HCT116 (cell line): ENCODE results near the gene GTF3C1. TPM values are rescaled to one million over a fixed set of nuclear protein-coding genes. Genes with fewer than 3 reads are reported as not detected.

ENCODE experiments used
- ATAC-seq: fragments of 200-7000 bp; cut with Tn5 transposase; 2 replicates; pipeline ENCODE4 v1.9.1; 2020; ENCODE audit warnings: mild to moderate bottlenecking, moderate library complexity
- BruUV-seq: library from RNA; stranded (reverse); fragments of 400-500 nt; replicated peaks from 2 replicates; lab custom pipeline; 2021; lab: Mats Ljungman, UMichigan
- CTCF ChIA-PET: fragments of 300-600 bp; sonication (Branson Sonifier 250); formaldehyde crosslinking; loops from one replicate; lab custom pipeline; 2021; ENCODE audit warnings: antibody characterized with exemption; lab: Charles Lee
- POLR2A ChIA-PET: fragments of 300-600, 350-600 bp; sonication (Branson Sonifier 250); formaldehyde crosslinking; loops from one replicate; lab custom pipeline; 2021; ENCODE audit warnings: antibody characterized with exemption; lab: Charles Lee
- RAD21 ChIA-PET, 2 experiments: fragments of 300-600 bp; sonication (Branson Sonifier 250); formaldehyde crosslinking; loops; one replicate each; lab custom pipeline; 2023; ENCODE audit warnings: low total read pairs in 2 of 2; ENCODE audit not compliant: uncharacterized antibody in 2 of 2, unreplicated experiment in 2 of 2, low non-redundant PET in 1 of 2; lab: Charles Lee
- DNase-seq: peaks from one replicate; pipeline ENCODE4 v3.0.0-alpha.2; 2010; ENCODE audit warnings: low read depth, low spot score
- H2AFZ ChIP-seq: fragments of 200-600 bp; shearing (Covaris generic), sonication (generic); 2 replicates; pipeline ENCODE4 v1.6.1; 2017; ENCODE audit warnings: low read depth, mixed run types, mixed read lengths, antibody characterized with exemption, low read length; ENCODE audit not compliant: poor library complexity, severe bottlenecking
- H3K27ac ChIP-seq: 2 replicates; pipeline ENCODE4 v1.5.1; 2012; ENCODE audit warnings: low read depth, low read length
- H3K27me3 ChIP-seq: fragments of 200-600 bp; sonication (generic); 2 replicates; pipeline ENCODE4 v1.6.1; 2016; ENCODE audit warnings: mixed run types, low read length, mixed read lengths; ENCODE audit not compliant: insufficient read depth
- H3K36me3 ChIP-seq, 2 experiments: fragments of 200-500 bp in 1 of 2; fragments of 200-600 bp in 1 of 2; sonication (Bioruptor generic) in 1 of 2; sonication (generic) in 1 of 2; 2 replicates each; pipeline versions ENCODE4 v1.5.1 to v1.6.1; 2014 to 2016; ENCODE audit warnings: low read length in 2 of 2, inconsistent platforms in 1 of 2, mixed read lengths in 1 of 2, mixed run types in 1 of 2; ENCODE audit not compliant: insufficient read depth in 2 of 2, control insufficient read depth in 1 of 2
- H3K4me1 ChIP-seq, 2 experiments: fragments of 200-600 bp in 1 of 2; sonication (generic) in 1 of 2; 2 replicates each; pipeline versions ENCODE4 v1.5.1 to v1.6.1; 2012 to 2017; ENCODE audit warnings: low read length in 2 of 2, inconsistent platforms in 1 of 2, mild to moderate bottlenecking in 1 of 2, mixed read lengths in 1 of 2, mixed run types in 1 of 2, moderate library complexity in 1 of 2; ENCODE audit not compliant: insufficient read depth in 2 of 2, control insufficient read depth in 1 of 2
- H3K4me2 ChIP-seq: fragments of 200-600 bp; sonication (generic); 2 replicates; pipeline ENCODE4 v1.6.1; 2017; ENCODE audit warnings: mixed run types, low read length, mixed read lengths
- H3K4me3 ChIP-seq, 2 experiments: fragments of 200-600 bp in 1 of 2; sonication (generic) in 1 of 2; replicated peaks in 1 of 2; 2 replicates each; pipeline ENCODE4 v1.5.1; 2011 to 2016; ENCODE audit warnings: low read length in 2 of 2, control low read depth in 1 of 2, low read depth in 1 of 2, mild to moderate bottlenecking in 1 of 2, mixed read lengths in 1 of 2, mixed run types in 1 of 2
- H3K79me2 ChIP-seq: fragments of 200-600 bp; sonication (generic); 2 replicates; pipeline ENCODE4 v1.6.1; 2017; ENCODE audit warnings: mild to moderate bottlenecking, mixed run types, low read length, moderate library complexity, mixed read lengths; ENCODE audit not compliant: insufficient read depth
- H3K9ac ChIP-seq: fragments of 200-600 bp; sonication (generic); 2 replicates; pipeline ENCODE4 v1.6.1; 2016; ENCODE audit warnings: low read length, mixed read lengths
- H3K9me2 ChIP-seq: fragments of 200-600 bp; sonication (generic), shearing (Covaris generic); 2 replicates; pipeline ENCODE4 v1.6.1; 2017; ENCODE audit warnings: mixed run types, mild to moderate bottlenecking, moderate library complexity; ENCODE audit not compliant: insufficient read depth
- H3K9me3 ChIP-seq, 2 experiments: fragments of 200-500 bp in 1 of 2; fragments of 200-600 bp in 1 of 2; sonication (Bioruptor generic) in 1 of 2; sonication (generic) in 1 of 2; 2 replicates each; pipeline ENCODE4 v1.6.1; 2014 to 2017; ENCODE audit warnings: low read length in 2 of 2, mixed read lengths in 2 of 2, inconsistent platforms in 1 of 2, low read depth in 1 of 2, mild to moderate bottlenecking in 1 of 2, mixed run types in 1 of 2, moderate library complexity in 1 of 2; ENCODE audit not compliant: control insufficient read depth in 1 of 2, insufficient read depth in 1 of 2
- H4K20me1 ChIP-seq: fragments of 200-600 bp; sonication (generic), shearing (Covaris generic); 2 replicates; pipeline ENCODE4 v1.6.1; 2017; ENCODE audit warnings: mixed run types, mild to moderate bottlenecking, moderate library complexity; ENCODE audit not compliant: insufficient read depth
- ATF3 ChIP-seq: IDR thresholded peaks from 2 replicates; pipeline ENCODE4 v1.6.1; 2012
- CTCF ChIP-seq, 3 experiments: fragments of 200-600 bp in 1 of 3; sonication (generic) in 1 of 3; IDR thresholded peaks in 2 of 3; conservative IDR thresholded peaks in 1 of 3; 2 replicates each; pipeline ENCODE4 v1.5.1; 2012 to 2017; ENCODE audit warnings: low read depth in 2 of 3, low read length in 2 of 3, antibody characterized with exemption in 1 of 3, borderline replicate concordance in 1 of 3, control low read depth in 1 of 3, mild to moderate bottlenecking in 1 of 3, mixed read lengths in 1 of 3, mixed run types in 1 of 3, moderate library complexity in 1 of 3; ENCODE audit not compliant: insufficient read depth in 1 of 3
- EZH2 ChIP-seq: fragments of 200-600 bp; sonication (generic); IDR thresholded peaks from 2 replicates; pipeline ENCODE4 v1.6.1; 2017; ENCODE audit warnings: antibody characterized with exemption, mixed run types
- EZH2phosphoT487 ChIP-seq: fragments of 200-600 bp; IDR thresholded peaks from 2 replicates; pipeline ENCODE4 v1.6.1; 2018; ENCODE audit warnings: antibody characterized with exemption, borderline replicate concordance
- JUND ChIP-seq: IDR thresholded peaks from 2 replicates; pipeline ENCODE4 v1.6.1; 2012
- POLR2A ChIP-seq: IDR thresholded peaks from 2 replicates; pipeline ENCODE4 v1.7.0; 2011; ENCODE audit warnings: borderline replicate concordance; ENCODE audit not compliant: insufficient read depth, insufficient read length; ENCODE audit errors: extremely low read depth
- RAD21 ChIP-seq: IDR thresholded peaks from 2 replicates; pipeline ENCODE4 v1.6.1; 2012; ENCODE audit warnings: low read depth, mild to moderate bottlenecking
- SIN3A ChIP-seq: IDR thresholded peaks from 2 replicates; pipeline ENCODE4 v1.6.1; 2012; ENCODE audit warnings: low read depth
- SRF ChIP-seq: IDR thresholded peaks from 2 replicates; pipeline ENCODE4 v1.6.1; 2012; ENCODE audit warnings: low read depth
- YY1 ChIP-seq: IDR thresholded peaks from 2 replicates; pipeline ENCODE4 v1.6.1; 2011; ENCODE audit warnings: low read length, low read depth, moderate library complexity, mild to moderate bottlenecking; ENCODE audit not compliant: insufficient replicate concordance; ENCODE audit errors: extremely low read depth
- ZBTB33 ChIP-seq: IDR thresholded peaks from 2 replicates; pipeline ENCODE4 v1.6.1; 2011; ENCODE audit warnings: mild to moderate bottlenecking, low read length, moderate library complexity; ENCODE audit not compliant: insufficient replicate concordance; ENCODE audit errors: extremely low read depth
- ZFX ChIP-seq: fragments of 450-650 bp; IDR thresholded peaks from 2 replicates; pipeline ENCODE4 v1.6.1; 2017
- ZNF274 ChIP-seq: fragments of 200-500 bp; sonication (Bioruptor generic); IDR thresholded peaks from 2 replicates; pipeline ENCODE4 v1.6.1; 2014; ENCODE audit warnings: mild to moderate bottlenecking, low read depth, low read length, inconsistent platforms
- intact Hi-C: fragments of 100-400 bp; cut with micrococcal nuclease; formaldehyde crosslinking; loops from 2 replicates; pipeline ENCODE4 v1.10.0; 2022
- total RNA-seq: library from RNA; stranded (reverse); gene quantifications from one replicate; pipeline ENCODE4 v1.2.1, GENCODE V29; 2021; ENCODE audit not compliant: unreplicated experiment

Gene GTF3C1
- total RNA-seq, 1 experiment from 2014 or later: 97.5 TPM

- Histone ChIP-seq H3K27me3 (no peaks in the 10 kb centered on the region), H3K9ac (no peak overlapping the region), H3K9me3 (no peaks in the 10 kb centered on the region), H3K36me3 (no peaks in the 10 kb centered on the region), H3K9me2 (no peaks in the 10 kb centered on the region), H2AFZ (no peak overlapping the region), H3K79me2 (no peaks in the 10 kb centered on the region), H4K20me1 (no peaks in the 10 kb centered on the region), H3K4me1 (peaks cover 0 to 10% of the 10 kb centered on the region in 2 experiments; a peak in 1 of 4 replicates), H3K27ac (no peak overlapping the region), H3K4me3 (no peak overlapping the region), H3K4me2 (no peak overlapping the region)
- ChIA-PET RAD21 (no interaction called here), POLR2A (no interaction called here), CTCF (no interaction called here)
- no peak for DNase-seq
- BruUV-seq: no TSS peak
- intact Hi-C loops: no loop called here
- TF ChIP-seq RAD21: no peak
- no peak for TF ChIP-seq ATF3
- TF ChIP-seq YY1: no peak
- no peak for ATAC-seq
Measured at GRCh38 chr16:27434141-27435051, 115.3 kb downstream of the GTF3C1 start.

GRCh38 chr16:27433636-27434035 is 116.1 kb downstream of the GTF3C1 start:
- ChIA-PET CTCF (no interaction called here), POLR2A (no interaction called here), RAD21 (no interaction called here)
- BruUV-seq: no TSS peak
- no peaks in the 10 kb centered on the region for H3K36me3 ChIP-seq
- H2AFZ ChIP-seq: no peak overlapping the region
- H3K27me3 ChIP-seq: no peaks in the 10 kb centered on the region
- H3K4me3 ChIP-seq: no peak overlapping the region
- peaks cover 0 to 10% of the 10 kb centered on the region in 2 experiments; a peak in 1 of 4 replicates for H3K4me1 ChIP-seq
- no peak overlapping the region for H3K9ac ChIP-seq
- no peak for DNase-seq
- no peak for ATAC-seq
- H3K9me2 ChIP-seq: no peaks in the 10 kb centered on the region
- H3K27ac ChIP-seq: no peak overlapping the region
- TF ChIP-seq SIN3A: no peak
- TF ChIP-seq ZBTB33: no peak
- no peak for TF ChIP-seq POLR2A
- TF ChIP-seq EZH2: no peak
- no peak for TF ChIP-seq SRF
- no peak for TF ChIP-seq JUND
- no peak for TF ChIP-seq EZH2phosphoT487
- no peak for TF ChIP-seq ZNF274
- no peak for TF ChIP-seq ZFX
- TF ChIP-seq RAD21: no peak
- no peak for TF ChIP-seq CTCF (IDR thresholded peaks at IDR 0.05 in 2 of 3, conservative IDR thresholded peaks at IDR 0.05 in 1 of 3; ENCODE audit: borderline replicate concordance in 1 of 3, insufficient read depth in 1 of 3, low read depth in 2 of 3, low read length in 2 of 3)
- no peaks in the 10 kb centered on the region for H4K20me1 ChIP-seq
- H3K9me3 ChIP-seq: no peaks in the 10 kb centered on the region
- no peak overlapping the region for H3K4me2 ChIP-seq
- intact Hi-C loops: no loop called here
- no peaks in the 10 kb centered on the region for H3K79me2 ChIP-seq
